ENCODE data around the gene NSDHL.
"Not testable (repeated sequence)": the region's sequence is repeated elsewhere in the genome, so short reads cannot be mapped to it uniquely, and the experiment has no call there.

Gene NSDHL

GRCh38 chrX:152830312-152831305 lies at the start of gene NSDHL, which contains the start of gene CETN2:
TSS of gene NSDHL (plus strand) at chrX:152831063. CDS start at chrX:152846325, 15,262 bp downstream.
TSS of gene CETN2 (minus strand) at chrX:152830757. CDS start at chrX:152830710, 47 bp downstream.
- DNase-seq: peak; percentile 91 to 94

- not testable (repeated sequence) for DNase-seq
These were observed 43.8 kb upstream of the NSDHL start for GRCh38 chrX:152787062-152787461.

GRCh38 chrX:152798945-152799344 lies 31.9 kb upstream of the NSDHL start:
- no peak for DNase-seq

GRCh38 chrX:152806035-152806434 lies 24.8 kb upstream of the NSDHL start:
- DNase-seq: no peak

GRCh38 chrX:152810403-152810802 lies 20.5 kb upstream of the NSDHL start:
- DNase-seq: no peak

GRCh38 chrX:152813206-152813605 lies 17.7 kb upstream of the NSDHL start:
- DNase-seq: no peak

- DNase-seq: no peak
These were observed 16.8 kb upstream of the NSDHL start for GRCh38 chrX:152814048-152814447.

GRCh38 chrX:152817078-152817764 lies 13.6 kb upstream of the NSDHL start:
- peak in 1 of 2 experiments; percentile 30 for DNase-seq

GRCh38 chrX:152818356-152818755 lies 12.5 kb upstream of the NSDHL start:
- DNase-seq: no peak

GRCh38 chrX:152819266-152819665 lies 11.6 kb upstream of the NSDHL start:
- DNase-seq: no peak

GRCh38 chrX:152819732-152820131 lies 11.1 kb upstream of the NSDHL start:
- DNase-seq: no peak

- DNase-seq: peak; percentile 23 to 28
These were observed 9.6 kb upstream of the NSDHL start for GRCh38 chrX:152821145-152821765.

- DNase-seq: no peak
These were observed 8.3 kb upstream of the NSDHL start for GRCh38 chrX:152822383-152823086.

GRCh38 chrX:152823657-152824056 lies 7.2 kb upstream of the NSDHL start:
- no peak for DNase-seq

- no peak for DNase-seq
These were observed 6.0 kb upstream of the NSDHL start for GRCh38 chrX:152824841-152825374.

GRCh38 chrX:152831391-152831790 lies 528 bp downstream of the NSDHL start:
- DNase-seq: no peak

- no peak for DNase-seq
These were observed 1.7 kb downstream of the NSDHL start for GRCh38 chrX:152832520-152832919.

- no peak for DNase-seq
These were observed 2.5 kb downstream of the NSDHL start for GRCh38 chrX:152833378-152833777.

- DNase-seq: not testable (repeated sequence)
These were observed 4.6 kb downstream of the NSDHL start for GRCh38 chrX:152835470-152835869.

- no peak for DNase-seq
These were observed 12.0 kb downstream of the NSDHL start for GRCh38 chrX:152842772-152843338.

GRCh38 chrX:152843852-152844251 lies 13.0 kb downstream of the NSDHL start:
- no peak for DNase-seq

GRCh38 chrX:152844256-152844655 lies 13.4 kb downstream of the NSDHL start:
- no peak for DNase-seq
